NCI-H187 (cell line): ENCODE data around the gene RPTOR.
"Not testable (repeated sequence)": the region's sequence is repeated elsewhere in the genome, so short reads cannot be mapped to it uniquely, and the experiment has no call there.

Experiments used
- DNase-seq, 2 experiments: peaks; one replicate each; lab custom pipeline; 2025; lab: John Stamatoyannopoulos, UW

The RPTOR gene

DNA sequence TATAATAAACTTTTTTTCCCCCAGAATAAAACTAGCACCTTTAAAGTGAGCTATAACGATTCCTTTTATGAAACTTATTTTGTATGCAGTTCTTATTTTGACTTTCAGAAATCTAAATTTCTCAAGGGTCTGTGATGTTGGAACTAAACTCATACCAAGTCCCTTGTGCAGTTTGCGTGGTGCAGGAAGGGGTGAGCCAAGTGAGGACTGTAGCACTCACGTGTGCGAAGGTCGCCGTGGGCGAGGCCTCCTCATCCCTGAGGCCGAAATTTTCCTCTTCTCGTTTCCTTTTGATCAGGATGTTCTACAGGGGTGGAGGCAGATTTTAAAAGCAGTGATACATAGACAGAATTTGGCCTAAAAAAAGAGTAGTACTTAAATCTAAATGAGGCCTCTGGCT is 73.7 kb downstream of the RPTOR start:
- DNase-seq, result no peak

DNA sequence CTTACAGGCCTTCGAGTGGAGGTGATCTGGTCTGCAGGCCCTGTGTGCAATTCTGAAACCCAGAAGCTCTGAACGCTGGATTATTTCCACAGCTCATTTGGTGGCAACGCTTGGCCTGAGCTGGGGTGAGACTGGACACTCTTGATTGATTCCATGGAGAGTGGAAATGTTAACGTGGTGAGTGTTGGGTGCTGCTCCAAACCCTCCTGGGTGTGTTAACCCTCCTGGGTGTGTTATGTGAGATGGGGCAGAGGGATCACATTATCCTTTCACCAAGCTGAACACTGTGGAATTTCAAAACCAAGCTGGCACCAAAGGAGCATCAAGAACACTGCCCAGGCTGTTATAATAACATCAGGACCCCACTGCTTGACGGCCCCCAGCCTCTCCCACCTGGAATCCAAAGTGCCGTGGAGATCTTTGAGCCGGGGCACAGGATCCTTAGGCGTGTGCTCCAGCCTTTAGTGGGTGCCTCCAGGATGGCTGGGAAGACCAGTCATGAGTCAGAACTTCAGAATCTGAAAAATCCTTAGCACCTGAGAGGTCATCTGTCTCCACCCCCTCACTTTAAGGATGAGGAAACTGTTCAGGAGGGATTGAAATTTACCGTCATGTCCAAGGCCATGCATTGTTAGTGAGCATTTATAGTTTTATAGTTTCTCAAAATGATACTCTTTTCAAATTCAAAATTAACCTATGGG is 75.0 kb downstream of the RPTOR start:
- no peak for DNase-seq

DNA sequence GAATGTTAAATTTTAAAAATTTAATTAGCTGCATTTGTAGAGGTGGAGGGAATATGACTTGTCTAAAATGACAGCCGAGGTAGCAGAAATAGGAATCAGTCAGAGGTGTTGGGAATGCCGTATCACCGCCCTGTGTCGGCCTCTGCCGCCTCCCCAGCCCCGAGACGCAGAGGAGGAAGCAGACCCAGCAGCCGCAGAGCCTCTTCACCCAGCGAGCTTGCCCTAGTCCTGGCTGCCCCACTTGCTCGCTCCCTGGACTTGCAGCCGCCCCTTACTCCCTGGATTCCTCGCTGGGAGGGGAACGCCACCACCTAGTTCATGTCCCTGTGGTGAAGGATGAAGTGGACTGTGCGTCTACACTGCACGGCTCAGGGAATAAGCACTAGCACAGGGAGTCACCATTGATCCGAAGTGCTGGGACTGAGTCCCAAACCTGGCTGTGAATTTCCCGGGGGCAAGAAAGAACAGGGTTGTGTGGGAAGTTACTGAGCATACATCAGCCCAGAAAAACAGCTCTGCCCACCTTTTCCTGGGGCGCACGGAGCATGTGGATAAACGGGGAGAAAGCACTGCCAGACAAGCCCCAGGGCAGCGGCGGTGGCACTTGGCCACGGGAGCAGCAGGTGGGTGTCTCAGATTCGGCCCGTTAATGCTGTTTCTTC is 76.8 kb downstream of the RPTOR start:
- no peak for DNase-seq

DNA sequence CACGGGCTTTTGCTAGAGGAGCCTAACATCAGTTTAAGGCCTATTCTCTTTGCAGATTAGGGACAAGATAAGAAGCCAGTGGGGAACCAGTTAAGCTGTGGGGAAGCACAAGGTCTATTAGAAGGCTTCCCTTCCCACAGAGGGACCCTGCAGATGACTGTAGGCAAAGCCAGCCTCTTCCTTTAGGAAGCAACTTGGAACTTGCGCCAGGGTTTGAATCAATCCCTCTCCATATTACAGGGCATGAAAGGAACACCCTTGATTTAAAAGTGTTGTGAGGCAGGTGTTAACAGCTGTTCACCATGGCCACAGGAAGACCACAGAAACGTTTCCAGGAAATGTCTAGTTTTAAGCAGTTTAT is 77.3 kb downstream of the RPTOR start:
- DNase-seq, result no peak

DNA sequence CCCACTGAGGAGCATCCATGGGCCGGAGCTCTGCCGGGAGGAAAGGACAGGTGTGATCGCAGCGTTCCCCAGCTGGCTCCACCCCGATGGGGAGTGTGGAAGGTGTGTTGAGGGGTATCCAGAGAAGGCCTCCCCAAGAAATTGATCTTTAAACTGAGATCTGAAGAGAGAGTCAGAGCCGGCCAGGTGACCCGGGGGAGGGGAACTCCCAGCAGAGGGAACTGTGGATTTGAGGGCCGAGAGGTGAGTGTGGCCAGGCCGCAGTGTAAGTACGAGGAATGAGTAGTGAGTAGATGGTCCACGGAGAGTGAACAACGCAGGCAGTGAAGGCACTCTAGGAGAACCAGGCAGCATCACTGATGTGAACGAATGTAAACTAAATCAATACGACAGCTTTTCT is 80.2 kb downstream of the RPTOR start:
- DNase-seq, result no peak

DNA sequence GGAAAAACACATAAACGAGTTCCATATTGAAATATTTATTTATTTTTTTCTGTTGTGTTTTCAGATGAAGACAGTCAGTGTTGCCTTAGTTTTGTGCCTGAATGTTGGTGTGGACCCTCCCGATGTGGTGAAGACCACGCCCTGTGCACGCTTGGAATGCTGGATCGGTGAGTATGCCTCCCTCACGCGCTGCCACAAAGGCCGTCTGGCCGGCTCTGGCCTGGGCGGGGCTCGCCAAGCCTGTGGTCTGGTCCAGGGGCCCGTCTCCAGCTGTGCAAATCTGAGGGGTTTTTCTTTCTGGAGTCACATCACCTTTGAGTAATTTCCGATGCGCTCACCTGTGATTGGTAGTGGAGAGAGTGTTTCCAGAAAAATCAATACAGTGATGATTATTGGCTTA is 81.0 kb downstream of the RPTOR start:
- DNase-seq, result no peak

DNA sequence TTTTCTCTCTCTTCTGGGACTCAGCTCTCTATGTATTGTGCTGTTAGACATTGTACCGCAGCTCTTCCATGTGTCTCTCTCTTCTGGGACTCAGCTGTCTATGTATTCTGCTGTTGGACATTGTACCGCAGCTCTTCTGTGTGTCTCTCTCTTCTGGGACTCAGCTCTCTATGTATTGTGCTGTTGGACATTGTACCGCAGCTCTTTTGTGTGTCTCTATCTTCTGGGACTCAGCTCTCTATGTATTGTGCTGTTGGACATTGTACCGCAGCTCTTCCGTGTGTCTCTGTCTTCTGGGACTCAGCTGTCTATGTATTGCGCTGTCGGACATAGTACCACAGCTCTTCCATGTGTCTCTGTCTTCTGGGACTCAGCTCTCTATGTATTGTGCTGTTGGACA is 84.2 kb downstream of the RPTOR start:
- not testable (repeated sequence) for DNase-seq

DNA sequence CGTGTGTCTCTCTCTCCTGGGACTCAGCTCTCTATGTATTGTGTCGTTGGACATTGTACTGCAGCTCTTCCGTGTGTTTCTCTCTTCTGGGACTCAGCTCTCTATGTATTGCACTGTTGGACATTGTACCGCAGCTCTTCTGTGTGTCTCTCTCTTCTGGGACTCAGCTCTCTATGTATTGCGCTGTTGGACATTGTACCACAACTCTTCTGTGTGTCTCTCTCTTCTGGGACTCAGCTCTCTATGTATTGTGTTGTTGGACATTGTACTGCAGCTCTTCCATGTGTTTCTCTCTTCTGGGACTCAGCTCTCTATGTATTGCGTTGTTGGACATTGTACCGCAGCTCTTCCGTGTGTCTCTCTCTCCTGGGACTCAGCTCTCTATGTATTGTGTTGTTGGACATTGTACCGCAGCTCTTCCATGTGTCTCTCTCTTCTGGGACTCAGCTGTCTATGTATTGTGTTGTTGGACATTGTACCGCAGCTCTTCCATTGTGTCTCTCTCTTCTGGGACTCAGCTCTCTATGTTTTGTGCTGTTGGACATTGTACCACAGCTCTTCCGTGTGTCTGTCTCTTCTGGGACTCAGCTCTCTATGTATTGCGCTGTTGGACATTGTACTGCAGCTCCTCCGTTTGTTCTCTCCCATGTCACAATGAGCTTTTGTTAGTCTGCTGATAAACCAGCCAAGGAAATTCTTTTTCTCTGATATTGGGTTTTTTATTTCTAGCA is 84.8 kb downstream of the RPTOR start:
- DNase-seq, result no peak

DNA sequence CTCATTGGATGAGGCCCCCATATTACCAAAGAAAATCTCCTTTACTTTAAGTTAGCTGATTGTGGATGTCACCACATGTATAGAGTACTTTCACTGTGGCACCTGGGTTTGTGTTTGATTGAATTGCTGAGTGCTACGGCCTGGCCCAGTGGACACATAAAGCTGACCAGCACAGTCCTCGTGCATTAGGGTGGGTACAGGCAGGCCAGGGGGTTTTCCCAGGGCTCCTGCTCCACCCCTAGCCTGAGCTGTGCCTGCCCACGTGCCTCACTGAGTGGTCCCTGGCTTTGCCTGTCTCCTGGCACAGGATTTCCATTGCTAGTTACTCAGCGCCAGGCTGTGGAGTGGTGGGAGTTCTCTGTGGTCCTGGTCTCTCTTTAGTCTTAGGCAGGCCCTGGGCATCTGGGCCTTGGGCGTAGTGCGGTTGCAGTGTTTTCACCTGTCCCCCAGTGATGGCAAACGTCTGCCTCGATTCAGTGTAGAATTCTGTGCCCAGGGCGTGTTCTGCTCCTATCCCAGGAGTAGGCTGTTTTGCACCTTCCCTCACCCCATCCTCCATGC is 86.0 kb downstream of the RPTOR start:
- DNase-seq, result no peak

DNA sequence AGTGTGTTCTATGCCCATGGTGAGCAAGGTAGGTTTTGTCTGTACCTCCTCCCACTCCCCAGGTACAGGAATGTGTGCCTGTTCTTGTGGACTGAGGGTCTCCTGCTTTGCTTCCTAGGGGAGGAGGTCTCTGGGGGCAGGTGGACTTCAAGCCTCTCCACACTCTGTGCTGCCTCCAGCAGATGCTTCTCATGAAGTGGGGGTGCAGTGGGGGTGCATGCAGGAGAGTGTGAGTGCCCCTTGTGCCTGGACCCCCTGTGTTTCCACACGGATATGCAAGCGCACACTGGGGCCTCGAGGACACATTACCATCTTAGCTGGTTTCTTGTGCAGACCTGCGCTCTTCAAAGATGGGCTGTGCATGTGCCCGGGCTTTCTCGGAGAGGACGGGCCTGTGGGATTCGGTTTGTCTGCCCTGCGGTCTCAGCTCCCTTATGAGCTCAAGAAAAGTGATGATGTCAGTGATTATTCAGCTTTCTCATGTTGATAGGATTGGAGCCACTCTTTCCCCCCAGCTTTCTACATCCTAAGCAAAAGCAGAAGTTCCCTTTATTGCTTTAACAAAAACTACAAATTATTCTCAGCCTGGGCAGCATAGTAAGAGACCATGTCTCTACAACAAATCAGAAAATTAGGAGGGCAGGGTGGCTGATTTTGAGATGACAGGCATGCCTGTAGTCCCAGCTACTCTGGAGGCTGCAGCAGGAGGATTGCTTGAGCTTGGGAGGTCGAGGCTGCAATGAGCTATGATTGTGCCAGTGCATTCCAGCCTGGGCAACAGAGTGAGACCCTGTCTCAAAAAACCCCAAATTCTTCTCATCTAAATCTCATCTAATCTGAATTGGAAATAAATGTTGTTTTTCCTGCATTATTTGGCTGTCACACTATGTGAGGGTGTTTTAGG is 86.8 kb downstream of the RPTOR start:
- DNase-seq, result no peak

DNA sequence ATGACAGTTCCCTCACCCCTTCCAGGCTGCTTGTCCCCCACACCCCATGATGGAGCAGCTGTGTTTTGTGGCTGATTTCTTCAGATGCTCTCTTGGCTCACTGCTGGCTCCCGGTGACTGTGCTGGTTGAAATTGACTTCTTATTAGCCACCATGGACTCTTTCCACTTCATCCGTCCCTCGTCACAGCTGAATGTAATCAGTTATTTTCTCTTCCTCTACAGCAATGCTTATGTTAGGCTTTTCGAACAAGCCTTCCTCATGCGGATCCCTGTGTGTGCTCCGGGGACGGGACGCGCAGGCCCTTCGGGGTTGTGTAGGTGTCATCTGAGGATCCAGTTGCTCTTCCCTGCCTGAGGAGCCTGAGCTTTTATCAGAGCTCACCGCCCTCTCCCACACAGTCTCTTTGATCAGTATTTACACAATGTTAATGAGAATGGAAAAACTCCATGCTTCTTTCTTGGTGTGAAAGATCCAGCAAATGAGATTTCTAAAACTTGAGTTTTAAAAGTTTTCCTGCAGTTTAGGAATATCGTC is 87.5 kb downstream of the RPTOR start:
- no peak for DNase-seq

DNA sequence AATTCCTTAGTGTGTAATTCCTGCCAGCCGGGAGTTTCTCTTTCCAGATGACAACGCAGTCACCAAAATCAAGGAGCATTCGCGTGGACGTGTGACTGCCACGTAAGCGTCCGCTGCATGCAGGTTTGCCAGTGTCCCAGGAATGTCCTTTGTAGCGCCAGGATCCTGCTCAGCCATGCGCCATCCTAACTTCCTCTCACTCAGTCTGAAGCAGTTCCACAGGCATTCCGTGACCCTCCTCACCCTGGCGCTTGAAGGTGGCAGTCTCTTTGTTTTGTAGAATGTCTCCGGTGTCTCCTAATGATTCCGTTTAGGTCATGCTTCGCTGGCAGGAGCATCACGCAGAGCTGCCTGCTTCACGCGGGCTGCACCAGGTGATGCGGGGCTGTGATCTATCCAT is 88.6 kb downstream of the RPTOR start:
- no peak for DNase-seq

DNA sequence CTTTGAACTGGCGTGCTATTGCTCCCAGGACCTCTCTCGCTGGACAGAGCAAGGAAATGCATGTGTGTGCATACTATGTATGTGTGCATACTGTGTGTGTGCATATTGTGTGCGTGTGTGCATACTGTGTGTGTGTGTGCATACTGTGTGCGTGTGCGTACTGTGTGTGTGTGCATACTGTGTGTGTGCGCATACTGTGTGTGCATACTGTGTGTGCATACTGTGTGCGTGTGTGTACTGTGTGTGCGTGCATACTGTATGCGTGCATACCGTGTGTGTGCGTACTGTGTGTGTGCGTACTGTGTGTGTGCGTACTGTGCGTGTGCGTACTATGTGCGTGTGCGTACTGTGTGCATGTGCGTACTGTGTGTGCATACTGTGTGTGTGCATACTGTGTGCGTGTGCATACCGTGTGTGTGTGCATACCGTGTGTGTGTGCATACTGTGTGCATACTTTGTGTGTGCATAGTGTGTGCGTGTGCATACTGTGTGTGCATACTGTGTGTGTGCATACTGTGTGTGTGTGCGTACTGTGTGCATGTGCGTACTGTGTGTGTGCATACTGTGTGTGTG is 89.4 kb downstream of the RPTOR start:
- DNase-seq, result no peak

DNA sequence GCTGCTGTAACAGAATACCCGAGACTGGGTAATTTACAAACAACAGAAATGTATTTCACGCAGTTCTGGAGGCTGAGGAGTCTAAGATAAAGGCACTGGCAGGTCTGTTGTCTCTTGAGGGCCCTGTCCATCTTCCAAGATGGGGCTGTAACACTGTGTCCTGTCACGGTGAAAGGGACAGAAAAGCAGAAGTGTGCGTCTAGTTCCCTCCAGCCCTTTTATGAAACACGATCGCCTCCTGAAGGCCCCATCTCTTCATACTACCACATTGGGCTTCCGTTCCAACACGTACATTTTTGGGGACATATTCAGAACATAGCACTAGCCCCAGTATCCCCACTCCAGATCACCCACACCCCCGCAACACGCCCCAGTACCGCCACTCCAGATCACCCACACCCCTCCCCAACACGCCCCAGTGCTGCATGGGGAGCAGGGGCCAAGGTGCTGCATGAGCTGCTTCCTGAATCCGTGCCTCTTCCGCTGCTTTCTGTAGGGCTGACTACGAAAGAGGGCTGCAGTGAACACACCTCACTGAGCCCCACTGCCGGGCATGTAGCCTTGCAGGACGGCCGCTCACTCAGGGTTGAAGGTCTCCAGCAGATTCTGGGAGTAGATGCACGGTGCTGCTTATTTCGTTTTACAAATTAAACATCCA is 91.9 kb downstream of the RPTOR start:
- DNase-seq, result no peak

DNA sequence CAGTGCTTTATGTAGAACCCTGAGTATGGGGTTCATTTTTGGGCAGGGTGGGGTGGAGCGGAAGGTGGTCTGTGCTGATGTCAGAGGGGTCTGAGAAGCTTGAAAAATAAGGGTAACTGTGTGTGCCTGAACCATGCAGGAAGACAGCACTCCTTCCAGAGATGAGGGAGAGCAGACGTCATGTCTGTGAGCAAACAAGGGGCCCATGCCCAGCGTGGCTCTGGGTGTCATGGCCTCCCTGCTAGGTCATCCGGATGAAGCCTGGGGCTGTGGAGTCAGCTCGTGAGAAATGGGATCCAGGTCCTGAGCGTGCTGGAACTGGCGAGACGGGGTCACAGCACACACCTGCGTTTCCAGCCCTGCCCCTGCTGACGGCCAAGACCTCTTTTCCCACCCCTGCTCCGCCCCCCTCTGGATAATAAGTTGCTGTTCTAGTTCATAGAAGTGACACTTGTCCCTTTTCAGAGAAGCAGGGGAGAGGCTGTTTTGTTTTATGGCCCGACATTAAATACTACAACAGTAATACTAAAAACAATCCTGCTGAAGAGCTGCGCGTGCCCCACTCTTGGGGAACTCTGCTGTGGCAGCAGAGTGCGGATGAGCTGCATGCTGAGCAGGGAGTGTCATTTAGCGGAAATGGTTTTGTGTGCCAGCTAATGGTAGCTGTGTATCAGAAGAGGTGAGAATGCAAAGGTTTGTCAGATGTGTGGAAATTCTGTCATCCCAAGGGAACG is 92.6 kb downstream of the RPTOR start:
- peak; percentile 62 to 67 for DNase-seq

DNA sequence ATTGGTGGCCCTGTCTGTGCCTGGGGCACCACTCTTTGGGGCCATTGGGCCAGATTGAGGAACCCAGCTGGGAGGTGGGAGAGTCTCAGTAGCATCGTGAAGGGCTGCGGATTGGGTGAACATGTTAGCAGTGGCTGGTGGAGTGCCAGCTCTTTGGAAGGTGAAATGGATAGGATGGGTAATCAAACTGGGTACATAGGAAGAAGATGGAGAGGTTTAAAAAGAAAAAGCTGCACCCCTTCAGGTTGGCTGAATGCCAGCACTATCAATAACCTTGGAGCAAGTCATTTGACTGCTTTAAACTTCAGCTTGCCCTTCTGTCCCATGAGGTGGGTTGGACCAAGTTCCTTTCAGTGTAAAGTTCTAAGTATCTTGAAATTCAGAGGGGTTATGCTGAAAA is 95.0 kb downstream of the RPTOR start:
- DNase-seq, result no peak

DNA sequence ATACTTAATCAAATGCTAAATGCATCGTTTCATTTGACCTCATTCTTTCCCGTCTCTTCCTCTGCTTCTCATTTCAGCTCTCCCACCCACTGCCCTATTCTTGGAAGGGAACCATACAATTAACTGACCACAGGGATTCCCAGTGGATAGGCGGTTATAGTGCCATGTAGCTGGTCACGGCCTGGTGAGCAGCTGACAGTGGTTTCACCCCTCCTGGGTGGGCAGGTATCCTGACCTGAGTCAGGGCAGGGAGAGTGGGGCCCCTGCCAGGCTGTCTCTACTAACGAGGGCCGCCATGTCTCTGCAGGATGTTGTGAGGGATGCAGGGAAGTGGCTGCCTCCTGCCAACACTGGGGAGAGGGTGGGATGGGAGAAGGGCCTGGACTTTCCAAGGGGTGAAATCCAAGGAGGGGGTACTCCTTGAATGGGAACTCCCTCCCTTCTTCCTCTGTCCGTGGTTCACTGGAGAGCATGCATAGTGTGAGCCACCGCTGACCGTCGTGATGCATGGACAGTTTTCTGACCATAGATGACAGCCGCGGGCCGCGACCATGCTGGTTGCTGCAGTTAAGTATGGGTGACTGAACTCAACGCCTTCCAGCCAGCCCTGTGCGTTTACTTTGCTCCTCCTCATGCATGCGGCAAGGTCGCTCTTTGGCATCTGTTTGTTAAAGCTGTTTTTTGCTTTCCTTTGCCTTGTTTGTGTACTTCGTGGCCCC is 95.9 kb downstream of the RPTOR start:
- no peak for DNase-seq

DNA sequence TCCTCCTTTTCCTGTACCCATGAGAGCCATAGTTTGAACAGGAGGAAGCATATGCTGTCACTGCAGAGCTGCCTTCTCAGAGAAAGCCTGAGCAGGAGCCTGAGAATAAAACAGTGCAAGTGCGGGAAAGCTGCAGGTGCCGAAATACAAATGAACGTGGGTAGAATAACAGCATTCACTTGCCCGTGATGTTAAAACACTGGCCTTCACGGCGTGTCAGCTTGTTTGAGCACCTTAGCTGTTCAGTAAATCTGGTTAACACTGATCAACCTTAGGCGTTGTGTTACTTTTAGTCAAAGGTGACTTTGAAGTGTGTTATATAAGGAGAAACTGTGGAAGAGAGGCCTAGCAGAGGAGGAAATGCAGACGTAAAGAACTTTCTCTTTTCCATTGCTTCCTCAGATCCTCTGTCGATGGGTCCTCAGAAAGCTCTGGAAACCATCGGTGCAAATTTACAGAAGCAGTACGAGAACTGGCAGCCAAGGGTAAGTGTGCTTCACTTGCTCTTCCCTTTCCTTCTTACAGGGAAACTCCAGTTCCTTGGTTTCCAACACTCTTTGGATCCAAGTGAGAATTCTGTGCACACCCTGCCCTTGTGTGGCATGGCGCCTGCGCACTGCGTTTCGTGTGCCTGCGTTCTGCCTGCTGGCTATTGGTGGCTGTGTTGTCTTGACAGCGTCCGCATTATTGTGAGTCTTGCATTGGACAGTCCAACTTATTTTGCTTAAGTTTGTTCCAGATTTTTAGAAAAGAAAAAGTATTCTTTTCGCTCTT is 98.9 kb downstream of the RPTOR start:
- DNase-seq, result no peak

DNA sequence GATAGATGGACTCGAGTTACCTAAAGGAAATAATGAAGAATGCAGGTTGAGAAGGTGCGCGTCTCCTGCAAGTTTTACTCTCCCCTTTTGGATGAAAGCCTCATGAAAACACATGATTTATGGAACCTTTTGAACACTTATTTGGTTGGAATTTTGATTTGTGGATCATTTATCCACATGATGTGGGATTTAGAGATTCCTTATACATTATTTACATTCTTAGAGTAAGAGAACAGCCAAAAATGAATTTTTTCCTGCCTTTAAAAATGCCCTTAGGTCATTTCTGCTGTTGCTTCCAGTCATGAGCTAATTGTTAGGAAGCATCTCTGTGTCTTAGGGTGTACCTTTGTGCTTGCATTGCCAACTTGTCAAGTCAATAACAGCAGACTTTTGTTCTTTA is 99.9 kb downstream of the RPTOR start:
- no peak for DNase-seq
